HG02852 (cell line): Measurements from ENCODE around the gene TCAP.

Experiments used
- ATAC-seq: cut with Tn5 transposase; IDR thresholded peaks from one replicate; pipeline ENCODE4 v1.9.1; 2021; ENCODE audit warnings: mild to moderate bottlenecking, moderate library complexity; ENCODE audit not compliant: unreplicated experiment

The TCAP gene

GRCh38 chr17:39628655-39629493 is 36.3 kb upstream of the TCAP start:
- ATAC-seq: no peak

DNA sequence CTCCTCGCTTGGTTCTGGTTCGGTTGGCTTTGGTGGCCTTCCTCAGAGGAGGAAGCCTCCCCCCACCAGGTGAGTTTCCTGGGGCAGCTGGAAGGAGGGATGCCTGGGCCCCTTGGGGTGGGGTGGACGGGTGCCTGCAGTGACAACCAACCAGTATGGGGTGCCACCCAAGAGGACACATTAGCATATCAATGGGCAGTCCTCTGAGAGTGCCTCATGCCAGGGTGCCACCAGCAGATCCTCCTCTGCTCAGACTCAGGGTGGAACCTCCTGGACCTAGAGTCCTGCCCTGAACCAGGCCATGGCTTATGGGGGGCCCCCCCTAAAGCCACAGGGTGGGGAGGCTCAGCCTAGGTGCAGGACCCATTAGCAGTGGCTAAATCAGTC is 35.7 kb upstream of the TCAP start:
- no peak for ATAC-seq

DNA sequence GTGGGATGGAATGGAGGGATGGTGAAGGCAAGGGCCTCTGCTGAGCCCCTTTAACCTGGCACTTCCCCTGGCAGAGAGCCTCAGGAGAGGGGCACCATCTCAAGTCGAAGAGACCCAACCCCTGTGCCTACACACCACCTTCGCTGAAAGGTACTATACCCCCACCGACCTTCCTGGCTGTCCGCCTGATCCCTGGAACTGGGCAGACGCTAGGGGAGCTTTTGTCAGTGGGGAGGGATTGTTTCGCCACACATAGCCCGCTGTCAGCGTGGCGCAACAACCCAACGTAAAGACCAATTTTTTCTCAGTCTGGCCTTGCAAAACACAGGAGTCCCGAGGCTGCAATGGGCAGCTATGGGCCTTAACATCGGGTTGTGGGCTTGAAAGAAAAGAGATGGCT is 35.3 kb upstream of the TCAP start:
- ATAC-seq: no peak

- no peak for ATAC-seq
Observed at GRCh38 chr17:39631403-39631802, 33.7 kb upstream of the TCAP start.

DNA sequence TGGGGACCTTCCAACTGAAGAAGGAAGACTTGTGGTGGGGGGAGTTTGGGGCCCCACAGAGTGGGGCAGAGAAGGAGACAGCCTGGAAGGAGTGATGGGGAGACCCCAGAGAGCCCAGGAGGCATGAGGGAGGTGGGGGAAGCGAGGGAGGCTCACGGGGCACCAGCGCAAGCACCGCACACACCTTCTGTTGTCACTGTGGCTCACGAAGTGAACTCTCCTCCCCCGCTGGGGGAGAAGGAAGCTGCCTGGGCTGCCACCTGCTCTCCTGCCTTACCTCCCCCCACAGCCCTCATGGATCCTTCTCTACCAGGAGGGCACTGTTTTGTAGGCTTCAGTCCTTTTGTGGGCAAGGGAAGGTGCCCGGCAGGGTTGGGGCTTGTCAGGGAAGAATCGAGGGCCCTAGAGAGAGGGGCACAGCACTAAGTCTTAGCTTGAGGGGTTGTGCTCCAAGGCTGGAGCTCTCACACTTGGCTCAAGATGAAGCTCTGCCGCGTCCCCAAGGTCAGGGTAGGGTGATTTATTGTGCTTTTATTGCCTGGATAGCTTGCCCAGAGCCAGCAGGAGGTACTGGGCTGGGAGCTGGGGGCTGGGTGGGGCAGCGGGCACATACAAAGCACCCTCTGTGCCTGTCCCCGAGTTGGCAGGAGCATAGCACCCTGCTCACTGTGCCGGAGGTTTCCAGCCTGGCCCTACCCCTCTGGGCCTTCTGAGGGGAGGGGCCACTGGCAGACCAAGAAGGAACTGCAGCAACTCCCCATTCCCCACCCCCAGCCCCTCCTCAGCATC is 32.8 kb upstream of the TCAP start:
- no peak for ATAC-seq

GRCh38 chr17:39633570-39634183 is 31.5 kb upstream of the TCAP start:
- no peak for ATAC-seq

- no peak for ATAC-seq
Observed at GRCh38 chr17:39634384-39634871, 30.7 kb upstream of the TCAP start.

DNA sequence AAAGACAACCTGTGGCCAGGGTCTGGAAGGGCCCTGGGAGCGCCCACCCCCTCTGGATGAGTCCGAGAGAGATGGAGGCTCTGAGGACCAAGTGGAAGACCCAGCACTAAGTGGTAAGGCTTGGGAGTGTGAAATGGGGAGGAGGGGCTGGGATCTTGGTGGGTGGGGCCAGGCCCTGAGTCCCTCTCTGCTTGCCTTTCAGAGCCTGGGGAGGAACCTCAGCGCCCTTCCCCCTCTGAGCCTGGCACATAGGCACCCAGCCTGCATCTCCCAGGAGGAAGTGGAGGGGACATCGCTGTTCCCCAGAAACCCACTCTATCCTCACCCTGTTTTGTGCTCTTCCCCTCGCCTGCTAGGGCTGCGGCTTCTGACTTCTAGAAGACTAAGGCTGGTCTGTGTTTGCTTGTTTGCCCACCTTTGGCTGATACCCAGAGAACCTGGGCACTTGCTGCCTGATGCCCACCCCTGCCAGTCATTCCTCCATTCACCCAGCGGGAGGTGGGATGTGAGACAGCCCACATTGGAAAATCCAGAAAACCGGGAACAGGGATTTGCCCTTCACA is 29.5 kb upstream of the TCAP start:
- ATAC-seq: no peak

DNA sequence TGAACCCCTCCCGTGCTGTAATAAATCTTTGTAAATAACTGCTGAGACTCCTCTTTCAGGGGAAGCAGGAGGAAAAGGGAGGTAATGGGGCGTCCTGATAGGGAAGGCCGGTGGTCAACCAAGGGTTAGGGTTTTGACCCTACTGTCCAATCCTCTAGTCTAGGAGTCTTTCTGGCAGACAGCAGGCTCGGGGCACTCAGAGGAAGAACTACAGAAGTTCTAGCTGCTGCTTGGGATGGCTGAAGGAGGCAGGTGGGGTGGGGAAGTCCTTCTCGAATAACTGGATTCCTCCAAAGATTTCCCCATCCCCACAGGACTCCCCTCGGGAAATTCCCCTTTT is 28.6 kb upstream of the TCAP start:
- peak; percentile 10 for ATAC-seq

DNA sequence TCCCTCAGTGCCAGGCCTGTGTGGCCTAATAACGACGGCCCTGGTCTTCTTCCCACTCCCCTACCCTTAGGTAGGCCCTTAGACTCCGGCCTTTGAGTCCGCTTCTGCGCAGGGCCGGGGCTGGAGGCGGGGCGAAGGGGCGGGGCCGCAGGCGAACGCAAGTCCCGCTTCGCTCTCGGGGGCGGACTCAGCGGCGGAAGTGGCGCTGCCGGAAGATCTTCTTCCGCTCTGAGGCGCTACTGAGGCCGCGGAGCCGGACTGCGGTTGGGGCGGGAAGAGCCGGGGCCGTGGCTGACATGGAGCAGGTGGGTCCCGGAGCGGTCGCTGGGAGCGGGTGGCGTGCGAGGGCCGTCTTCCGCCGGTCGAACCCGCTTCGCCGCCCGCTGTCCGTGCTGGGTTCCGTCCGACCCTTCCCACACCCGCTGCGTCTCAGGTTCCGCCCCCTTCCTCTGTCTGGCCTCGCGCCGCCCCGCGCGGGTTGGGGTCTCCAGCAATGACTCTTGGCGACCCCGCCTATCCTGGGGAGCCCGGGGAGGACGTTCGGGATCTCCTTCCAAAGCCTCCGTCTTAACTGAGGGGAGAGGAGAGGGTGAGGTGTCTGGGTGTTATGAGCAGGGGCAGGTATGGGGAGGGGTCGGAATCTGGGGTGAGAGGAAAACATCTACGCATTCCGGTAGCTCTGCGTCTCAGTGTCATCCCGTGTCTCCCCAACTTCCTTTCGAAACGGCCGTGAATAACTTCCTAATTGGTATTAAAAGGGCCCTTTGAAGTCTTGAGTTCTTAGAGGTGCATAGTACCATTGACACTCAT is 28.0 kb upstream of the TCAP start, which contains the start of gene STARD3:
Gene STARD3, plus strand, starts transcription at position 218 of the 810 bp plus-strand sequence. CDS start 16,388 bp downstream, outside the sequence.
- ATAC-seq: peak; percentile 81

DNA sequence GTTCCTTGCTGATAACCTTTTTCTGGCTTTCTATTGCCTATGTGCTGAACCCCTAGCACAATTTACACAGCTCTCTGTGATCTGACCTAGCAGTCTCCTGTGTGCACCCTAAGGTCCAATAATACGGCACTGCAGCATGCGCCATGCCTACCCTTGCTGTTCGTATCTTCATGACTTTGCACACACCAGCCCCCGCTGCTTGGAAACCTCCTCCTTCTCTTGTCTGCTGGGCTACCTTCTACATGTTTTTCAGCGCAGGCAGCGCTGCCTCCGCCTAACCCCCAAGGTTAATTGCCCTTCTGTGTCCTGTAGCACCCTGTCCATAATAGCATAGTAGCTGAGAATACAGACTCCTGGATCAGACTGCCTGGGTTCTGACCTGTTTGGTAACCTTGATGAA is 26.8 kb upstream of the TCAP start:
- no peak for ATAC-seq

DNA sequence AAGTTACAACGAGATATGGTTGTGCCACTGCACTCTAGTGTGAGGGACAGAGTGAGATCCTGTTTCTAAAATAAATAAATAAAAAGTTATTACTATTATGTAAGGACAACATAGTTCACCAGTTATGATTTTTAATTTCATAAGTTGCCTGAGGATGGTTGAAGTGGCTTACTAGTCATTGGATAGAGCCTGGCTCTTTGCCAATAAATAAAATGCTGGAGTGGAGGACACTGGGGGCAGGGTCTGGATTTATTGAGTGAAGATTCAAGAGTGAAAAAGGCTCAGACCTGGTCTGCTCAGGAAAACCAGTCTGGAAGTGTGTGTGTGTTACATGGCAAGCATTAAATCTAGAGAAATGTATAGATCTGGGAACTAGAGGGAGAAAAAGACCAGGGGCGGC is 26.1 kb upstream of the TCAP start:
- no peak for ATAC-seq

- ATAC-seq: no peak
Observed at GRCh38 chr17:39639566-39640458, 25.3 kb upstream of the TCAP start.

DNA sequence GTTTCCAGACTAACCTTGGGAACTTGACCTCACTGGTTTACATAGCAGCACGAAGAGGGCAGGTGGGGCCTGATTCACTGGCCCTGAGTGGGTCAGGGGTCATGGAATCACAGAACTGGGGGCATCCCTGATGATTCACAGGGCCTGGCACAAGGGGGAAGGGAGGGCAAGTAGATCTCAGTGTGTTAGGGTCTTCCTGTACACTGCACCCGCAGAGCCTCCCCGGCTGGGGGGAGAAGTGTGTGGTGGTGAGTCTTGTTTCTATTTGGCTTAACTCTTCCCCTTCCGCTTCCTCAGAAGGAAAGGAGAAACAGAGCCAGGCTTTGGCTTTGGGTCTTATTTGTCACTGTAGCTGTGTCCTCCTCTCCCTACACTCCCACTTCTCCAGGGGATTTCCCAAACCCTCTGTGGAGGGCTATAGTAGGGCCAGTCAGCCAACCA is 24.5 kb upstream of the TCAP start:
- ATAC-seq: no peak

- ATAC-seq: no peak
Observed at GRCh38 chr17:39641097-39641496, 24.1 kb upstream of the TCAP start.

DNA sequence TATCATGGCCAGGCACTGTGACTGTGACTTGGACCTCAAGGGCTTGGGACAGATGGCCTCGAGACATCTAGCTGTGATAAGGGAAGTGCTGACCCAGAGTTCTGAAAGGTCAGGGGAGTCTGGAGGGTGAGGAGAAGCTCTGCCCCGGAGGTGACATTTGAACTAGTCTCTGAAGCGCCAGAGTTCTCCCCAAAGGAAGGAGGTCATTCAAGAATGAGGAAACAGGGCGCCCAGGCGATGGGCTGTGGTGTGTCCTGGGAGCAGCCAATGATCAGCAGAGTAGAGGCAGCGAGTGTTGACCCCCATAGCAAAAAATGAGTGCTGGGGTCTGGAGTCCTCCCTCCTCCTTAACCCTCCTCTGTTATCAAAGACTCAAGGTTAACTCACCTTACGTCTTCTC is 23.3 kb upstream of the TCAP start:
- no peak for ATAC-seq

DNA sequence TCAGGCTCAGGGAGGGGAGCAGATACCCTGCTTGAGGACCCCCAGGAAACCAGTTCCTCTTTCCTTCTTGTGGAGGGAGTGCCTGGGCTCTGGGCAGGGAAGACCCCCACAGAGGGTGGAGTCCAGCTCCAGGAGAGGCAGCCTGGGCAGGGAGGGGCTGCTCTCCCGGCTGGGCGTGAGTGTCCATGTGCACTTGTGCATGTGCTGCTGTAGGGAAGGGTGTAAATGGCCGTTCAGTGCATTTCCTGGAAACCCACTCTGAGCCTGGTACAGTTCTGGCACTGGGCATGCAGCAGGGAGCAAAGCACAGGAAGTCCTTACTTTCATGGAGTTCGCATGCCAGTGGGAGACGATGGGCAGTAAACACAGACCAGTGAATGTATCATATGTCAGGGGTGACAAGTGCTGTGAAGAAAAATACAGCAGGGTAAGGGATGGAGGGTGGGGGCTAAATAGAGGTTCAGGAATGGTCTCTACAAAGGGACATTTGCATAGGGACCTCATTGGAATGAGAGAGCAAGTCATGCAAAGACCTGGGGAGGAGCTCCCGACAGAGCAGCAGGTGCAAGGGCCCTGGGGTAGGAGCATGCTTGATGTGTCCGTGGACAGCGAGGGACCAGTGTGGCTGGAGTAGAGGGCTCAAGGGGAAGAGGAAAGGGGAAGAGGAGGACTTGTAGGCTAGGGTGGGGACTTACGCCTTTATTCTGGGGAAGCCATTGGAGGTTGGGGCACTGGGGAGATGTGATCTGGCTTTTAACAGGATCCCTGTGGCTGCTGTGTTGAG is 22.7 kb upstream of the TCAP start:
- no peak for ATAC-seq

GRCh38 chr17:39643271-39643670 is 21.9 kb upstream of the TCAP start:
- ATAC-seq: no peak

GRCh38 chr17:39647256-39647655 is 17.9 kb upstream of the TCAP start:
- ATAC-seq: no peak
